Thoracic aorta (tissue), 2 donors: ENCODE measurements around the gene DMBX1. TPM values are rescaled to one million over a fixed set of nuclear protein-coding genes. Genes with fewer than 3 reads are reported as not detected.

Experiments
- ATAC-seq: fragments of 150-250 bp; one replicate; pipeline ENCODE4 v1.8.0; 2017; ENCODE audit warnings: low read depth; ENCODE audit not compliant: insufficient number of reproducible peaks, low FRiP score
- DNase-seq: peaks from one replicate; pipeline ENCODE4 v3.0.0-alpha.2; 2020; ENCODE audit warnings: low spot score
- H3K27ac ChIP-seq, 2 donors: fragments of 200-600 bp; sonication (generic); 1 replicate in 1 of 2; 2 replicates in 1 of 2; pipeline ENCODE4 v1.5.1; 2016; ENCODE audit warnings: mild to moderate bottlenecking in 2 of 2, moderate library complexity in 2 of 2
- H3K27me3 ChIP-seq: fragments of 200-600 bp; sonication (generic); replicated peaks from 2 replicates; pipeline ENCODE4 v1.6.0; 2016; ENCODE audit warnings: mild to moderate bottlenecking; ENCODE audit not compliant: insufficient read depth
- H3K36me3 ChIP-seq: fragments of 200-600 bp; sonication (generic); one replicate; pipeline ENCODE4 v1.5.1; 2016
- H3K4me1 ChIP-seq, 2 donors: fragments of 200-600 bp; sonication (generic); 1 replicate in 1 of 2; 2 replicates in 1 of 2; pipeline versions ENCODE4 v1.5.1 to v1.6.0; 2016; ENCODE audit warnings: low read depth in 2 of 2, mild to moderate bottlenecking in 1 of 2; ENCODE audit not compliant: control insufficient read depth in 1 of 2
- H3K4me3 ChIP-seq: fragments of 200-600 bp; sonication (generic); 2 replicates; pipeline ENCODE4 v1.5.1; 2016; ENCODE audit warnings: mild to moderate bottlenecking
- H3K9me3 ChIP-seq: fragments of 200-600 bp; sonication (generic); 2 replicates; pipeline ENCODE4 v1.5.1; 2016
- CTCF ChIP-seq: fragments of 200-600 bp; sonication (generic); IDR thresholded peaks from one replicate; pipeline ENCODE4 v1.5.1; 2019; ENCODE audit warnings: antibody characterized with exemption
- total RNA-seq, 2 donors: library from RNA; depleted of rRNA; stranded (reverse); fragments of >200 nt; gene quantifications; one replicate each; pipeline versions ENCODE4 v1.1.0 to v1.2.3, GENCODE V29; 2016

The DMBX1 gene
- total RNA-seq, 2 donors from 2014 or later, result not detected

DNA sequence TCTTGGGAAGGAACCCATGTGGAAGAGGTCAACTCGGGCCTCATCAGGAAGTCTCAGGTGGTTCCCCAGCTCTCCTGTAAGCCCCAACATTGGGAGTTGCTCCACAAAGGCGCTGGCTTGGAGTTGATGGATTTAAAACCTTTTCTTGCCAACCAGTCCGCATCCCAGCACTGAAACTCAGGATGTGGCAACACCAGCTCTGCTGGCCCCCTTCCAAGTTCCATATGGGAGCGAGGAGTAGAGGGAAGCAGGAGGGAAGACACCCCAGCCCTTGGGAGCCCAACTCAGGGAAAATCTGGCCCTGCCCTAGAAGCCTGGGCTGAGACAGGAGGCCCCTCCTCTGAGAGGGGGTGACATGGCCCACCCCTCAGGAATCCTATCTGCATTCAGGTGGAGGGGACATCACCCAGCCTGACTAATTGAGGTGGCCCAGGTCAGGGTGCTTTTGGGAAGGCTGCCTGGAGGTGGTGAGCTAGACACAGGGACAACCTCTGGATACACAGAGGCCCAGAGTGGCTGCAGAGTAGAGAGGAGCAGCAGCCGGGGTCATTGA is 33.1 kb upstream of the DMBX1 start:
- no peaks in the 10 kb centered on the region for H3K9me3 ChIP-seq
- no peaks in the 10 kb centered on the region for H3K36me3 ChIP-seq
- H3K27ac ChIP-seq, result no peak overlapping the region
- DNase-seq, result no peak
- no peak overlapping the region for H3K4me3 ChIP-seq
- TF ChIP-seq CTCF, result no peak
- H3K27me3 ChIP-seq, result no peaks in the 10 kb centered on the region
- ATAC-seq, result no peak
- H3K4me1 ChIP-seq, result no peaks in the 10 kb centered on the region

GRCh38 chr1:46457178-46457577 is 32.5 kb upstream of the DMBX1 start:
- Histone ChIP-seq H3K27me3 (no peaks in the 10 kb centered on the region), H3K36me3 (no peaks in the 10 kb centered on the region), H3K4me3 (no peak overlapping the region), H3K4me1 (no peaks in the 10 kb centered on the region), H3K27ac (no peak overlapping the region), H3K9me3 (no peaks in the 10 kb centered on the region)
- ATAC-seq (no peak), DNase-seq (no peak)
- TF ChIP-seq CTCF, result no peak

- ATAC-seq, result no peak
- no peaks in the 10 kb centered on the region for H3K36me3 ChIP-seq
- no peak overlapping the region for H3K4me3 ChIP-seq
- H3K27ac ChIP-seq, result no peak overlapping the region
- no peaks in the 10 kb centered on the region for H3K4me1 ChIP-seq
- H3K9me3 ChIP-seq, result no peaks in the 10 kb centered on the region
- no peaks in the 10 kb centered on the region for H3K27me3 ChIP-seq
- no peak for DNase-seq
- no peak for TF ChIP-seq CTCF
Observed at GRCh38 chr1:46458190-46458589, 31.4 kb upstream of the DMBX1 start.

DNA sequence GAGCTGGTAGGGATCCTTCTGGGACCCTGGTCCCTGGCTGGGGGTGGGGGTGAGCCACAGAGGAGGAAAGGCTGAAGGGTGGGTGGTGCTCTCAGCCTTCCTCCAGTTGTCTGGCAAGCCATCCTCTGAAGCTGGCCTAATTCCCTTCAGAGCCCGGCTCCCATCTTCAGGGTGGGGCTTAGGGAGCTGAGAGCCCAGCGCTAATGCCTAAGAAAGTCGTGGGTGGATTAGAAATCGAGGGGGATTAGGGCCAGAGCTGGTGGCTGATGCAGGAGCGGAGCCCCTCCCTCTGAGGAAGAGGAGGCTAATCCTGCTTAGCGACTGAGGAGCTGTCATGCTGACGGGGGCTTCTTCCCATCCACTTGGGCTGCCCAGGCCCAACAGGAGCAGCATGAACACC is 30.8 kb upstream of the DMBX1 start:
- TF ChIP-seq CTCF, result no peak
- Histone ChIP-seq H3K4me1 (no peaks in the 10 kb centered on the region), H3K9me3 (no peaks in the 10 kb centered on the region), H3K27me3 (no peaks in the 10 kb centered on the region), H3K27ac (no peak overlapping the region), H3K36me3 (no peaks in the 10 kb centered on the region), H3K4me3 (no peak overlapping the region)
- DNase-seq (no peak), ATAC-seq (no peak)

- H3K4me1 ChIP-seq, result no peaks in the 10 kb centered on the region
- TF ChIP-seq CTCF, result no peak
- DNase-seq, result no peak
- H3K27ac ChIP-seq, result no peak overlapping the region
- ATAC-seq, result no peak
- H3K4me3 ChIP-seq, result no peak overlapping the region
- H3K27me3 ChIP-seq, result no peaks in the 10 kb centered on the region
- no peaks in the 10 kb centered on the region for H3K36me3 ChIP-seq
- H3K9me3 ChIP-seq, result no peaks in the 10 kb centered on the region
Observed at GRCh38 chr1:46459315-46459714, 30.3 kb upstream of the DMBX1 start.
